DMS 273 (cell line): ENCODE data around the gene ZNF844.
"Not testable (repeated sequence)": the region's sequence is repeated elsewhere in the genome, so short reads cannot be mapped to it uniquely, and the experiment has no call there.

Experiments used
- DNase-seq: peaks from one replicate; lab custom pipeline; 2025; ENCODE audit not compliant: unreplicated experiment; lab: John Stamatoyannopoulos, UW

ZNF844 gene

GRCh38 chr19:12092065-12092867, 27.7 kb downstream of the ZNF844 start:
- peak; percentile 93 for DNase-seq

- no peak for DNase-seq
Measured at GRCh38 chr19:12092956-12093355, 28.4 kb downstream of the ZNF844 start.

- DNase-seq: no peak
Measured at GRCh38 chr19:12093777-12094176, 29.2 kb downstream of the ZNF844 start.

GRCh38 chr19:12095111-12095790, 30.7 kb downstream of the ZNF844 start:
- DNase-seq: no peak

- no peak for DNase-seq
Measured at GRCh38 chr19:12098040-12098439, 33.5 kb downstream of the ZNF844 start.

- DNase-seq: not testable (repeated sequence)
Measured at GRCh38 chr19:12103909-12104308, 39.4 kb downstream of the ZNF844 start.

- no peak for DNase-seq
Measured at GRCh38 chr19:12111176-12111575, 46.6 kb downstream of the ZNF844 start.

GRCh38 chr19:12111943-12112637, 47.6 kb downstream of the ZNF844 start:
- DNase-seq: no peak

- DNase-seq: no peak
Measured at GRCh38 chr19:12112701-12113100, 48.2 kb downstream of the ZNF844 start.

- DNase-seq: no peak
Measured at GRCh38 chr19:12113121-12113520, 48.6 kb downstream of the ZNF844 start.

GRCh38 chr19:12117201-12117970, 52.9 kb downstream of the ZNF844 start:
- no peak for DNase-seq

GRCh38 chr19:12126707-12127106, 62.2 kb downstream of the ZNF844 start:
- DNase-seq: peak; percentile 40
